SH-SY5Y (cell line): ENCODE data around the gene BRD1.

Experiments used
- GATA2 ChIP-seq: IDR thresholded peaks from 2 replicates; pipeline ENCODE4 v1.6.1; 2011; ENCODE audit warnings: mild to moderate bottlenecking, low read depth, low read length
- GATA3 ChIP-seq: IDR thresholded peaks from 2 replicates; pipeline ENCODE4 v1.6.1; 2011; ENCODE audit warnings: low read depth, mild to moderate bottlenecking, low read length, moderate library complexity

The BRD1 gene

DNA sequence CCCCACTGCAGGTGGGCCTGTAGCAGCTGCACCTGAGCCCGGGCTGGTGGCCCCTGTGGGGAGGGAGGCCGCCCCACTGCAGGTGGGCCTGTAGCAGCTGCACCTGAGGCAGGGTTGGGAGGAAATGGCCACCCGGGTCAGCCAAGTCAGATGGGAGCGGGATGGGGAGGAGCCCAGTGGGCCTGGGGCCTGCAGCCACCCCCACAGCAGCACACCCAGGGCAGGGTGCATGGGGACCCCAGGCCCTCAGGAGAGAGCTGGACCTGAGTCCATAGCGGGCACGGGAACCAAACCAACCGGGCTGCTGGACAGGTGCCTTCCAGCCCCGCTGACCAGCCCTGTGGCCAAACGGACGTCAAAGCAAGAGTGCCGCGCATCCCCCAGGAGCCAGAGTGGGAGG is 61.7 kb downstream of the BRD1 start:
- TF ChIP-seq GATA2 = no peak
- TF ChIP-seq GATA3 = no peak

DNA sequence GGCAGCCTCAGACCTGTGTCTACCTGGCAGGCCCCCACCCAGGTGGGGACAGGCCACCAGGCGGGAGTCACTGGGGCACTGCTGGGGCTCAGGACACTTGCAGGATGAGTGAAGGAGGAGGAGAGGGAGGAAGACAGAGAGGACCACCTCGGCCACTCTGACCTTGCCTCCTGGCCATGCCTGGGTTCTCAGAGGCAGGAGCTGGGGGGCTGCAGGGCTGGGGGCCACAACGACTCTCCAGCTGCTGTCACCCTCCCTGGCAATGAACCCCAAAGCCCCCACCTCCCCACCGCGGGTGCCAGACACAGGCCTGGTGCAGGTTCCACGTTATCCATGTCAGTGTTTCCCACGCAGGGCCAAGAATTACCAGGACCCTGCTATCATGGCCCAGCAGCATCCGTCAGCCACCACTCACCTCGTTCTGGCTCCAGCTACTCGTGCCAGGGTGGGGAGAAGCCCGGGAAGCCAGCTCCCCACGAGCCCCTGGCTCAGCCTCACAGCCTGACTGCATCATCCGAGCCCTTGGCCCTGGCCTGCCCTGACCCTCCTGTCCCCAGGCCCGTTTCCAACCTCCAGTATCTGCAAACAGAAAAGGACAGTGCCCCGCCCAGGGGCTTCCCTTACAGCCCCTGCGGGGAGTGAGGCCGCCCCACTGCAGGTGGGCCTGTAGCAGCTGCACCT is 62.4 kb downstream of the BRD1 start:
- no peak for TF ChIP-seq GATA2
- no peak for TF ChIP-seq GATA3

DNA sequence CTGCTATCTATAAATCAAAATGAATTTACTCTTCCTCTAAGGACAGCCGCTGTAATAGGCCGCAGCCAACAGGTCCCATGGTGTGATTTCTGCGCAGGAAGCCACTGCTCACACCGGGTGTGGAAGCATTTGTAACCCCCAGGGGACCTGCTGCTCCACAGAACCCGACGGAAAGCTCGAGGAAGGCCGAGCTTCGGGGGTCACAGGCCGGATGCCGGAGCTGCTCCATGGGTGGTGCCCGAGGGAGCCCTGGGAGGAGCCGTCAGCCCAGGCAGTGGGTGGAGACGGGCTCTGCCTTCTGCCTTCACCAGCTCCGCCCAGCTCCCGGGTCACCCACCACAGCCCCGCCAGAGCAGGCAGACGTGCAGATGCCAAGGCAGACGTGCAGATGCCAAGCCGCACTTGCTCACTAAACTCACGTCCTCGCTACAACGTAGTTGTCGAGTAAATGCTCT is 63.5 kb downstream of the BRD1 start:
- TF ChIP-seq GATA3 (no peak), GATA2 (no peak)

DNA sequence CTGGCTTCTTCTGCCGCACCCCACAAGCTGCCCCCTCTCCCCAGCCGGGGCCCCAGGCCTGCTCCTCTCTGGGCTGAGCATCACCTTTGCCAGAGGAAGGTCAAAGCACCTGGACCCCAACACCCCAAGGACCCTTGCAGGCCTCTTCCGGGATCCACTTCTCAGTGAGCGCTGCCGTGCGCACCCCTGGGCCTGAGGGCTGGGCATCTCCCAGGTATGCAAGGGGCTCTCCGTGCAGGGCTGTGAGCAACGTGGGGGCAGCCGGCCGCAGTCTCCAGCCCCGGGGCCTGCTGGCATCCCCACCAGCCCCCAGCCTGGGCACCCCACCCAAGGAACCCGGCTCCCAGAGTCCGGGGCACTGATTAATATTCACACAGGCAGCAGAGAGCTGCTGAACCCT is 64.0 kb downstream of the BRD1 start:
- TF ChIP-seq GATA3 = no peak
- TF ChIP-seq GATA2 = no peak

DNA sequence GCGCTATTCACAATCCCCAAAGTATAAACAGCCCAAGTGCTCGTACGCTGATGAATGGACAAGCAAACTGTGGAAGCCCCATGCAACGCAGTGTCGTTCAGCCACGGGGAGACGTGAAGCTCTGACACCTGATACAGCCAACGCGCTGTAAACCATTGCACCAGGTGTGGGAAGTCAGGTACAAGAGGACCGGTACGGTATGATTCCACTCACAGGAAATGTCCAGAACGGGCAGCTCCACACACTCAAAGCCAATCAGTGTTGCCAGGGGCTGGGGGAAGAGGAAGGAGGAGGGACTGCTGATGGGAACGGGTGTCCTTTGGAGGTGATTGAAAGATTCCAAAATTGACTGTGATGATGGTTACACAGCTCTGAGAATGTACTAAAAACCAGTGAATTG is 64.5 kb downstream of the BRD1 start:
- TF ChIP-seq GATA3 (no peak), GATA2 (no peak)

DNA sequence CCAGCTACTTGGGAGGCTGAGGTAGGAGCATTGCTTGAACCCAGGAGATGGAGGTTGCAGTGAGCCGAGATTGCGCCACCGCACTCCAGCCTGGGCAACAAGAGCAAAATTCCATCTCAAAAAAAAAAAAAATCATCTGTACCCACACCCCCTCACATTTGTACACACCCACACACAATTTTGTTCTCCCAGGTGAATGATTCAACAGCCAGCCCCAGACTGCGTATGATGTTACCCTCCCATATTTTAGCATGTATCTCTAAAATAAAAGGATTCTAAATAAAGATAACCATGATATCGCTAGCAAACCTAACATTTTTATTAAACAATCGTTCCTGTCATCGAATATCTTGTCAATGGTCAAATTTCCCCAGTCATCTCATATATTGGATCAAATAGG is 65.8 kb downstream of the BRD1 start:
- TF ChIP-seq GATA3 = no peak
- no peak for TF ChIP-seq GATA2

DNA sequence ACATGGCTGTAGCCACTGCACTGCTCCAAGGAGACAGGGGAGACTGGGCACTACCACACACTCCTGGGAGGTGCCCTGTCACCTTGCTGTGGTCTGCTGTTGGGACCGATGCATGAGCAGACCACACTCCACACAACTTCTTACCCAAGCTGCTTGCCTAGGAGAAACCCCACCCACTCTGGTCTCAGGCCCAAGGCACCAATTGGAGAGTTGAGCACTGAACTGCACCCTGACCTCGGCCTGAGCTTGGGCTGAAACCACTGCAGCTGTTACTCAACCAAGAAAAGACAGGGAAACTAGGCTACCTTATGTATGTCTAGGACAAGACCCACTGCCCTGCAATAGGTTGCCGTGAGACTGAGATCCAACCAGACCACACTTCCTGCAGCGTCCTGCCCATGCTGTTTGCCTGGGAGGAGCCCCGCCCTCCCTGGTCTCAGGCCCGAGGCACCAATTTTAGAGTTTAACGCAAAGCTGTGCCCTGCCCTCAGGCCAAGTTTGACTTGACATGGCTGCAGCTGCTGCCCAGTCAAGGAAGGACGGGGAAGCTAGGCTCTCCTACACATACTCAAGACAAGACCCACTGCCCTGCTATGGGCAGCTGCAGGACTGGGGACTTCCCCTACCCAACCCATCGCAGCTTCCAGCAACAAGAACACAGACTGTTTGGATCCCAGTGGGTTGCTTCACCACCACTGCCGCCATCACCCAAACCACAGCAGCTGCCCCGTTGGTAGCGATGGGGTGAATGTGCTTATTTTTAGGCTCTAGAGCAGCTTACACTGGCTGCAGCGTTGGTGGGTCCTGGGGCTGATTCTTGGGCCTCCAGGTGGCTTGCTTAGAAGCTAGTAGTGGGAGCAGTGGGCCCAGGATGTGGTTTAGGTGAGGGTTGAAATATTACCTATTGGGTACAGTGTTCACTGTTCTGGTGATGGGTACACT is 66.8 kb downstream of the BRD1 start:
- no peak for TF ChIP-seq GATA2
- no peak for TF ChIP-seq GATA3

DNA sequence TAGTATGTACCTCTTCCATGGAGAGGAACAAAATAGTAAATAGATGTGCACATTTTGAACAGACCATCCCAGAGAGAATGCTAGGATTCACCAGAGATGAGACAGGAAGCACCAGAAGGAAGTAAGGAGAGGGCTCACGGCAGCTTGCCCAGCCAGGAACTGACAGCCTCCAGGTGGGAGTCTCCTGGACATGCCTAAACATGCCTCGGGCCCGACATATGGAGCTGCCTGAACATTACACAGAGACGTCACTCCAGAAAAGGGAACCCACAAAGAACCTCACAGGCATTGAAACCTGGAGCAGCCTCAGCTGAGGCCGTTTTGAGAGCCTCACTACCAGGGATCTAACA is 67.4 kb downstream of the BRD1 start:
- TF ChIP-seq GATA2 (no peak), GATA3 (no peak)

DNA sequence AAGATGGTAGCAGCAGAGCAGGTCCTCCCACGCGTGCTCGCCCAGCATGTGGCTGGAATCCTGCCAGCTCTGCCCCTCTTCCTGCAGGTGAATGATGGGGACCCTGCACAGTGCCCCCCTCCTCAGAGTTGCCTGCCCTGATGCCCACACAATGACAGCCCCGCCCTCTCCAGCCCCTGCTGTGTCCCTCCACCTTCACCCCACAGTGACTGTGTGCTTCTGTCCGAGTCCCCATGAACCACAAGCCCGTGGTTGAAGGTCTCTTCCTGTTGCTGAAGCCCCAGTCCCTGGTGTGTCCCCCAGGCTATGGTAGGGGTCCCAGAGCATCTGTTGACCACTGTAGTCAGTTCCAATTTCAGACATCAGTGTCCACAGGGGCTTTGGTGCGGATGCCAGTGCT is 71.0 kb downstream of the BRD1 start:
- no peak for TF ChIP-seq GATA2
- TF ChIP-seq GATA3 = no peak

DNA sequence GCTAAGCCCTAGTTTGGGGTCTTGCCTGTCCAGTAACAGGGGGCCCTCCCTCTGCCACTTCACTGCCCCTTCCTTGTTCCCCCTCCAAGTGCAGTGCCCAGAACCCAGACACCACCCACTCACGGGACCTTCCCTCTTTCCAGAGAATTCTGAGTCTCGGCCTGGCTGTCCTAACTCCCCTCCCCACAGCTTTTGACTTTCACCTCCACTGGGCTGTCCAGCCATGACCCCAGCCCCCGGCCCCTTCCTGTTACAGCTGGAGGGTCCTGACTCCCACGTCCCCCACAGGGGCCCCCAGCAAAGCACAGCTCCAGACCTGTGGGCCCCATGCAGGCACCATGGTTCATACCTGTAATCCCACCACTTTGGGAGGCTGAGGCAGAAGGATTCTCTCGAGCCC is 71.5 kb downstream of the BRD1 start:
- TF ChIP-seq GATA2 (no peak), GATA3 (no peak)

DNA sequence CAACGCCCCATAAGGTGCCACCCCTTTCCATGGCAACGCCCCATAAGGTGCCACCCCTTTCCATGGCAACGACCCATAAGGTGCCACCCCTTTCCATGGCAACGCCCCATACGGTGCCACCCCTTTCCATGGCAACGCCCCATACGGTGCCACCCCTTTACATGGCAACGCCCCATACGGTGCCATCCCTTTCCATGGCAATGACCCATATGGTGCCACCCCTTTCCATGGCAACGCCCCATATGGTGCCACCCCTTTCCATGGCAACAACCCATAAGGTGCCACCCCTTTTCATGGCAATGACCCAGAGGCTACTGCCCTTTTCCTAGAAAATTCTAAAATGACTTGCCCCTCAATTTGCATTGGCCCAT is 72.1 kb downstream of the BRD1 start:
- no peak for TF ChIP-seq GATA3

DNA sequence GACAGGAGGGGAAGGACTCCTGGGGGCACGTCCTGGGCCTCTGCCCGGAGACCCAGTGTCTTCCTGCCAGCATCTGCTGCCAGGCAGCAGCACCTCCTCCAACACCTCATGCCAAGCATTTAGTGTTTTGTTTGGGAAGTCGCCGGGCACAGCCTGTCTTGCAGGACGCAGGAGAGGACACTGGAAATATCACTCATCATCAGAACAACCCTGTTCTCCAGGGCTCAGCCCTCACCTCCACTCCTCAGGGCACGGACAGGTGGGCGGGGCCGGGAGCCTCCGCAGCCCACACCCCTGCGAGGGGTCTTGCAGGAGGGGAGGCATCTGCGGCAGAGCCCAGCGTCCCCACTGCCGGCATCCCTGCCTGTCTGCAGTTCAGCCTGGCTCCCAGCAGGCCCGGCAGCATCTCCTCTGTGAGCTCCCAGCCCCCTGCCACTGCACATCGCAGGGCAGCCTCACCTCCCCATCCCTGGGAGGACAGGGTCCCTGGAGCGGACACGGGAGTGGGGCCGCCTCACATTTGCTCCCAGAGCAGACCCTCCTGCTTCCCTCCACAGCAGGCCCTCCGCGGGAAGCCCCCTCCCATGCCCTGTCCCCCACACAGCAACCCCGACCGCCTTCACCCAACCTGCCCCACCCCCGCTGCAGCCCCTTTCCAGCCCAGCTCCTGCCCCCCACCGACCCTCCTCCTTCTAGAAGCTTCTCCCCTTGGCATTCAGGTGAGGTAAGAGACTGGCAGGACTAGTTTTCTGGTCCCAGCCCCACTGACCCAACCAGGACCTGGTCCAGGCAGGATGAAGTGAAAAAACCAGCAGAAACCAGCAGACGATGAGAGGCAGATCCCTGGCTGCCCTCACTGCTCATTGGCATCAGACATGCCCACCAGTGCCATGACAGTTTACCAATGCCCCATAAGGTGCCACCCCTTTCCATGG is 72.7 kb downstream of the BRD1 start:
- TF ChIP-seq GATA3 (no peak), GATA2 (no peak)

DNA sequence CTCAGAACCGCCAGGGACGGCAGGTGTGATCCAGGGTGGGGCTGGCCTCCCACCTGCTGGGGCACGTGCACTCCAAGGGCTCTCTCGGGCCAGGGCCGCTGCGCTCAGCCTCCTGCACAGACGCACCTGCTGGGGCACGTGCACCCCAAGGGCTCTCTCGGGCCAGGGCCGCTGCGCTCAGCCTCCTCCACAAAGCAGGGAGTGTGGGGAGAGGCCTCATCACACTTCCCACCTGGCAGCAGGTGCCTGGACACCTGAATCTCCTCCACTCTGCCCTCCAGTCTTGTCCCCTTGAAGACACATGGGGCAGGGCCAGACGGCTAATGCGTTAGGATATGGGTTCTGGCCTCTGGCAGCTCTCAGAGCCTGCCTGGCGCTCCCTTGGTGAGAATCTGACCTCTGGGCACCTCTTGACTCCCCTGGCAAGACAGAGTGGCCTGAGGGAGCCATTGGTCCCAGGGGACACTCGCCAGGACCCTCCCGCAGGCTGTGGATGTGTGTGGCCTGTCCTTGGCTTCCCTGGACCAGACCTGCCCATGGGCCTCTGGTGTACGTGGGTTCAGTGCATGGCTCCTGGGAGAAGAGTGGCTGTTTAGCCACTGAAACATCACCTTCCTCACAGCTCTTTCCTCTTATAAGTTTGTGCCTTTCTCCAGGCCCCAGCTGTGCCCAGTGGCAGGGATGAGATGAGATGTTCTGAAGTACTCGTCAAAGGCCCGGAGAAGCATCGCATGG is 73.5 kb downstream of the BRD1 start:
- no peak for TF ChIP-seq GATA2
- no peak for TF ChIP-seq GATA3
